Tibial nerve (tissue), 3 donors: ENCODE measurements around the gene MAGEB4.

Source experiments
- POLR2A ChIP-seq, 2 donors: fragments of 450-650 bp; IDR thresholded peaks; one replicate each; pipeline ENCODE4 v1.6.1; 2017; ENCODE audit warnings: antibody characterized with exemption in 2 of 2, mild to moderate bottlenecking in 2 of 2, moderate library complexity in 2 of 2
- TF ChIP-seq, protein P1 (sequence below), 5 experiments: fragments of 200-600 bp in 3 of 5; fragments of 450-650 bp in 2 of 5; sonication (generic) in 3 of 5; IDR thresholded peaks; one replicate each; pipeline ENCODE4 v1.5.1; 2016 to 2019; ENCODE audit warnings: antibody characterized with exemption in 5 of 5, mild to moderate bottlenecking in 3 of 5, moderate library complexity in 2 of 5

DNA sequence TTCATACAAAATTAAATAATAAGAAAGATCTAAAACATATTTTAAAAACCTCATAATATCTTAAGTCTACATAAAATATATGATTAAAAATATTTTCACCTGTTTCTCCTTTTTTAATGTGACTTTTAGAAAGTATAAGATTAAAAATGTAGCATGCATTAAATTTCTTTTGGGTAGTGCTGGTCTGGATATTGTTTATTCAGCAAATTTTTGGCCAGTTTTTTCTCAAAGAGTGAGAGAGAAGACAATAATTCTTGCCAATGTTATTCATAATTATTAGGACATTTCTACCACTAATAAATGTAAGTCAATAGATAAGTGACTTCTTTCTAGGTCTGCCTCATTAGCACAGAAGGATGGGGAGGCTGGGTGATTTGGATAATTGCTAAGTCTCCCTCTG, 19.2 kb downstream of the MAGEB4 start:
- TF ChIP-seq, protein P1, sequence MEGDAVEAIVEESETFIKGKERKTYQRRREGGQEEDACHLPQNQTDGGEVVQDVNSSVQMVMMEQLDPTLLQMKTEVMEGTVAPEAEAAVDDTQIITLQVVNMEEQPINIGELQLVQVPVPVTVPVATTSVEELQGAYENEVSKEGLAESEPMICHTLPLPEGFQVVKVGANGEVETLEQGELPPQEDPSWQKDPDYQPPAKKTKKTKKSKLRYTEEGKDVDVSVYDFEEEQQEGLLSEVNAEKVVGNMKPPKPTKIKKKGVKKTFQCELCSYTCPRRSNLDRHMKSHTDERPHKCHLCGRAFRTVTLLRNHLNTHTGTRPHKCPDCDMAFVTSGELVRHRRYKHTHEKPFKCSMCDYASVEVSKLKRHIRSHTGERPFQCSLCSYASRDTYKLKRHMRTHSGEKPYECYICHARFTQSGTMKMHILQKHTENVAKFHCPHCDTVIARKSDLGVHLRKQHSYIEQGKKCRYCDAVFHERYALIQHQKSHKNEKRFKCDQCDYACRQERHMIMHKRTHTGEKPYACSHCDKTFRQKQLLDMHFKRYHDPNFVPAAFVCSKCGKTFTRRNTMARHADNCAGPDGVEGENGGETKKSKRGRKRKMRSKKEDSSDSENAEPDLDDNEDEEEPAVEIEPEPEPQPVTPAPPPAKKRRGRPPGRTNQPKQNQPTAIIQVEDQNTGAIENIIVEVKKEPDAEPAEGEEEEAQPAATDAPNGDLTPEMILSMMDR (IDR thresholded peaks at IDR 0.05) = no peak
- TF ChIP-seq POLR2A (IDR thresholded peaks at IDR 0.05) = no peak
